Activated CD8-positive, alpha-beta T cell treated with anti-CD3 and anti-CD28 coated beads for 36 hours (primary cell): ENCODE measurements around the gene ATP6V0C. TPM values are rescaled to one million over a fixed set of nuclear protein-coding genes. Genes with fewer than 3 reads are reported as not detected.

ENCODE experiments used
- ATAC-seq: fragments of 200-7000 bp; cut with Tn5 transposase; one replicate; pipeline ENCODE4 v1.10.0; 2021; ENCODE audit warnings: mild to moderate bottlenecking, moderate library complexity
- CTCF ChIA-PET: fragments of 350-600 bp; sonication (Branson Sonifier 250); formaldehyde crosslinking; loops from one replicate; lab custom pipeline; 2021; ENCODE audit warnings: antibody characterized with exemption; lab: Charles Lee
- POLR2A ChIA-PET: fragments of 350-600 bp; sonication (Branson Sonifier 250); formaldehyde crosslinking; loops from one replicate; lab custom pipeline; 2021; ENCODE audit warnings: antibody characterized with exemption; lab: Charles Lee
- DNase-seq: peaks from one replicate; pipeline ENCODE4 v3.0.0-alpha.2; 2020
- H3K27ac Mint-ChIP-seq: one replicate; pipeline ENCODE4 v1.8.0; 2021; ENCODE audit warnings: mild to moderate bottlenecking, mixed read lengths
- H3K27me3 Mint-ChIP-seq: one replicate; pipeline ENCODE4 v1.8.0; 2021; ENCODE audit warnings: mixed read lengths
- H3K36me3 Mint-ChIP-seq: one replicate; pipeline ENCODE4 v1.8.0; 2021; ENCODE audit warnings: low read depth, mixed read lengths
- H3K4me1 Mint-ChIP-seq: one replicate; pipeline ENCODE4 v1.8.0; 2021; ENCODE audit warnings: low read depth, mixed read lengths
- H3K4me3 Mint-ChIP-seq: one replicate; pipeline ENCODE4 v1.8.0; 2021; ENCODE audit warnings: mild to moderate bottlenecking, moderate library complexity, mixed read lengths
- H3K9me3 Mint-ChIP-seq: one replicate; pipeline ENCODE4 v1.8.0; 2021; ENCODE audit warnings: mixed read lengths
- CTCF ChIP-seq: fragments of 200-600 bp; IDR thresholded peaks from one replicate; pipeline ENCODE4 v1.8.0; 2022; ENCODE audit warnings: antibody characterized with exemption, mild to moderate bottlenecking
- intact Hi-C: fragments of 100-400 bp; cut with micrococcal nuclease; formaldehyde crosslinking; loops from one replicate; pipeline ENCODE4 v1.10.0; 2022
- total RNA-seq, 2 experiments: library from RNA; stranded (reverse); gene quantifications; one replicate each; pipeline ENCODE4 v1.2.3, GENCODE V29; 2021

The ATP6V0C gene
- total RNA-seq, 2 experiments from 2014 or later = 85.9 to 88.6 TPM

DNA sequence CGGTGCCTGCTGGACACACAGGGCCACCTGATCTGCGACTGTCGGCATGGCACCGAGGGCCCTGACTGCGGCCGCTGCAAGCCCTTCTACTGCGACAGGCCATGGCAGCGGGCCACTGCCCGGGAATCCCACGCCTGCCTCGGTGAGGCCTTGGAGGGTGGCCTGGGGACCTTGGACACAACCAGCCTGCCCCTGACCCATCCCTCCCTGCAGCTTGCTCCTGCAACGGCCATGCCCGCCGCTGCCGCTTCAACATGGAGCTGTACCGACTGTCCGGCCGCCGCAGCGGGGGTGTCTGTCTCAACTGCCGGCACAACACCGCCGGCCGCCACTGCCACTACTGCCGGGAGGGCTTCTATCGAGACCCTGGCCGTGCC lies 41.3 kb upstream of the ATP6V0C start:
- Mint-ChIP-seq H3K4me1 (peaks cover 27% of the 10 kb centered on the region), H3K27ac (no peak overlapping the region), H3K9me3 (no peaks in the 10 kb centered on the region), H3K27me3 (peaks cover 28% of the 10 kb centered on the region), H3K4me3 (no peak overlapping the region), H3K36me3 (no peaks in the 10 kb centered on the region)
- ChIA-PET CTCF (no interaction called here), POLR2A (interaction anchor here (1.5 to 2.2 kb wide), 2 partner anchors 12 to 317 kb away, joined by 3 to 17 read pairs; partner anchors contain the start of genes TEDC2 and TRAF7)
- ATAC-seq (no peak), DNase-seq (no peak)
- TF ChIP-seq CTCF = no peak
- intact Hi-C loops = no loop called here

DNA sequence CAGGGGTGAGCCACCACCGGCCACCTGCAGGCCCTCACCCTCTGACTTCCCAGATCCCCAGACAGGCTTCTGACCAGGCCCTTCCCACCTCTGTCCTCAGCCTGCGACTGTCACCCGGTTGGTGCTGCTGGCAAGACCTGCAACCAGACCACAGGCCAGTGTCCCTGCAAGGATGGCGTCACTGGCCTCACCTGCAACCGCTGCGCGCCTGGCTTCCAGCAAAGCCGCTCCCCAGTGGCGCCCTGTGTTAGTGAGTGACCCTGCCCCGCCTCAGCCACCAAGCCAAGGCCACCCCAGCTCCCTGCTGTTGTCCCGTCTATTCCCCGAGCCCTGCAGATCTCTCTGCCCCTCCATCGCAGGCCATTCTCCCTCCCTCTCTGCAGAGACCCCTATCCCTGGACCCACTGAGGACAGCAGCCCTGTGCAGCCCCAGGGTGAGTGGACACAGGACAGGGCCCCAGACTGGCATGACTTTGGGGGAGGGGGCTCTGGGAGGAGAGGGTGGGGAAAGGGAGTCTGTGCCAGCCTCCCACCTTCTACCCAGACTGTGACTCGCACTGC lies 40.8 kb upstream of the ATP6V0C start:
- H3K36me3 Mint-ChIP-seq = no peaks in the 10 kb centered on the region
- peaks cover 31% of the 10 kb centered on the region for H3K4me1 Mint-ChIP-seq
- DNase-seq (no peak), ATAC-seq (no peak)
- peak overlapping the region; percentile 72 for H3K4me3 Mint-ChIP-seq
- intact Hi-C loops = no loop called here
- peaks cover 28% of the 10 kb centered on the region for H3K27me3 Mint-ChIP-seq
- peak overlapping the region; percentile 38 for H3K27ac Mint-ChIP-seq
- CTCF ChIA-PET = no interaction called here
- POLR2A ChIA-PET = interaction anchor here (1.5 to 2.2 kb wide), 2 partner anchors 12 to 318 kb away, joined by 3 to 17 read pairs; partner anchors contain the start of genes TEDC2 and TRAF7
- TF ChIP-seq CTCF = no peak
- no peaks in the 10 kb centered on the region for H3K9me3 Mint-ChIP-seq

DNA sequence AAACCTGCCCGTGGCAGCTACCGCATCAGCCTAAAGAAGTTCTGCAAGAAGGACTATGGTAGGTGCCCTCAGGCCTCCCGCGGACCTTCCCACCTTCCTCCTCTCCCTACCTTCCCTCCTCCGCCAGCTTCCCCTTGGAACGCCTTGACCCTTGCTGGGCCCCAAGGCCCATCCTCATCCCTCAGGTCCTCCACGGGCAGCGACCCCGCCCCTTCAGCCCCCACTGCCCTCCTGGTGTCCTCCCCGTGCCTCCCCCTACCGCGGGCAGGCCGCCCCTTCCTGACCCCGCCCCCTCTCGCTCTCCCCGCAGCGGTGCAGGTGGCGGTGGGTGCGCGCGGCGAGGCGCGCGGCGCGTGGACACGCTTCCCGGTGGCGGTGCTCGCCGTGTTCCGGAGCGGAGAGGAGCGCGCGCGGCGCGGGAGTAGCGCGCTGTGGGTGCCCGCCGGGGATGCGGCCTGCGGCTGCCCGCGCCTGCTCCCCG lies 40.3 kb upstream of the ATP6V0C start:
- H3K36me3 Mint-ChIP-seq = no peaks in the 10 kb centered on the region
- DNase-seq = no peak
- no peak for ATAC-seq
- peak overlapping the region; percentile 38 for H3K27ac Mint-ChIP-seq
- intact Hi-C loops = no loop called here
- TF ChIP-seq CTCF = no peak
- ChIA-PET CTCF (interaction anchor here (1.7 kb wide), 1 partner anchor 14 kb away, joined by 5 read pairs; no protein-coding TSS in a partner anchor), POLR2A (interaction anchor here (0.9 to 2.2 kb wide), 3 partner anchors 11 to 205 kb away, joined by 3 to 17 read pairs (median 3); partner anchors contain the start of gene TEDC2)
- H3K4me3 Mint-ChIP-seq = peak overlapping the region; percentile 72
- H3K9me3 Mint-ChIP-seq = no peaks in the 10 kb centered on the region
- peaks cover 25% of the 10 kb centered on the region for H3K27me3 Mint-ChIP-seq
- peaks cover 28% of the 10 kb centered on the region for H3K4me1 Mint-ChIP-seq

DNA sequence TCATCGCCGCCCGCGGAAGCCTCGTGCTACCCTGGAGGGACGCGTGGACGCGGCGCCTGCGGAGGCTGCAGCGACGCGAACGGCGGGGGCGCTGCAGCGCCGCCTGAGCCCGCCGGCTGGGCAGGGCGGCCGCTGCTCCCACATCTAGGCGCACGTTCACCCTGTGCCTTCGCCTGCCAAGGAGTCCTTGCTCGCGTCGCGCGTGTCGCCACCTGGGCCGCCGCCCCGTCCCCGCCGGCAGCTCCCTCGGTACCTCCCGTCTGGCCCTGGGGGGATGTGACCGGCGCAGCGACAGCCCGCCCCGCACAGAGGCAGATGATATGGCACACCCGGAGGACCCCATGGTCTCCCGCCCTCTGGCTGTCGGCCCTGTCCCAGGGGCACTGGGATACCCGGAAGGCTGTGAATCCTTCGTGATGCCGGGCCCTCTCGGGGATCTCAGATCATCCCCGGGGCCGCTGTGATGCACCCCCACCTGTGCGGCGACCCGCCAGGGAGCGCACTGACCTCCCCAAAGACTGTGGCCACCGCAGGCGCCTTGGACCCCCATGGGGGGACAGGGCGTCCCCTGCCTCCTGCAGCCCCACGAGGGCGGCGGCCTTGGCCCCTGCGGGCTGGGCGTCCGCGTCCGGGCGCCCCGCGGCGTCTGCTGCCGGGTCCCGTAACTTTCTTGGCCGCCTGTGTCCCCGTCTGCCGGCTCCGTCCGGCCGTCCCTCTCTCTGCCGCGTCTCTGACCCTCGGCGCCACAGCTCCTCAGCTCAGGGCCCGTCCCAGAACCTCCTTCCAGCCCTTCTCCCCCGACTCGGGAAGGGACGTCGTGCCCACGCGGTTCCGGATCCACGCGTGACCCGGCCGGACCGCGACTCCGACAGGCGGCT lies 39.5 kb upstream of the ATP6V0C start:
- ChIA-PET CTCF (interaction anchor here (1.0 to 1.7 kb wide), 2 partner anchors 14 kb away, joined by 3 to 5 read pairs; partner anchors contain the start of gene TEDC2), POLR2A (interaction anchor here (0.9 to 2.2 kb wide), 5 partner anchors 10 to 319 kb away, joined by 3 to 17 read pairs (median 3); partner anchors contain the start of gene TEDC2)
- H3K9me3 Mint-ChIP-seq = no peaks in the 10 kb centered on the region
- intact Hi-C loops = no loop called here
- H3K27me3 Mint-ChIP-seq = peaks cover 22% of the 10 kb centered on the region
- no peaks in the 10 kb centered on the region for H3K36me3 Mint-ChIP-seq
- TF ChIP-seq CTCF = peak; percentile 34
- ATAC-seq = peak; percentile 44
- H3K27ac Mint-ChIP-seq = peak overlapping the region; percentile 72
- peak overlapping the region; percentile 76 for H3K4me3 Mint-ChIP-seq
- peaks cover 25% of the 10 kb centered on the region for H3K4me1 Mint-ChIP-seq
- DNase-seq = peak; percentile 62
